GM12878 (cell line): ENCODE results near the gene MXD1.

Experiments
- CTCF ChIP-seq, 3 experiments: IDR thresholded peaks in 2 of 3; conservative IDR thresholded peaks in 1 of 3; 2 replicates each; pipeline ENCODE4 v1.5.1; 2011; ENCODE audit warnings: low read depth in 3 of 3, low read length in 3 of 3, mild to moderate bottlenecking in 3 of 3, control low read depth in 2 of 3, moderate library complexity in 2 of 3, inconsistent platforms in 1 of 3, mixed read lengths in 1 of 3; ENCODE audit not compliant: control insufficient read depth in 2 of 3, insufficient read depth in 1 of 3; ENCODE audit errors: extremely low read depth in 1 of 3
- PBX3 ChIP-seq: IDR thresholded peaks from 2 replicates; pipeline ENCODE4 v1.6.1; 2011; ENCODE audit warnings: mild to moderate bottlenecking, low read depth, low read length, moderate library complexity; ENCODE audit not compliant: insufficient replicate concordance
- POLR2A ChIP-seq: IDR thresholded peaks from 2 replicates; pipeline ENCODE4 v1.6.1; 2011; ENCODE audit warnings: low read depth, mild to moderate bottlenecking, low read length

DNA sequence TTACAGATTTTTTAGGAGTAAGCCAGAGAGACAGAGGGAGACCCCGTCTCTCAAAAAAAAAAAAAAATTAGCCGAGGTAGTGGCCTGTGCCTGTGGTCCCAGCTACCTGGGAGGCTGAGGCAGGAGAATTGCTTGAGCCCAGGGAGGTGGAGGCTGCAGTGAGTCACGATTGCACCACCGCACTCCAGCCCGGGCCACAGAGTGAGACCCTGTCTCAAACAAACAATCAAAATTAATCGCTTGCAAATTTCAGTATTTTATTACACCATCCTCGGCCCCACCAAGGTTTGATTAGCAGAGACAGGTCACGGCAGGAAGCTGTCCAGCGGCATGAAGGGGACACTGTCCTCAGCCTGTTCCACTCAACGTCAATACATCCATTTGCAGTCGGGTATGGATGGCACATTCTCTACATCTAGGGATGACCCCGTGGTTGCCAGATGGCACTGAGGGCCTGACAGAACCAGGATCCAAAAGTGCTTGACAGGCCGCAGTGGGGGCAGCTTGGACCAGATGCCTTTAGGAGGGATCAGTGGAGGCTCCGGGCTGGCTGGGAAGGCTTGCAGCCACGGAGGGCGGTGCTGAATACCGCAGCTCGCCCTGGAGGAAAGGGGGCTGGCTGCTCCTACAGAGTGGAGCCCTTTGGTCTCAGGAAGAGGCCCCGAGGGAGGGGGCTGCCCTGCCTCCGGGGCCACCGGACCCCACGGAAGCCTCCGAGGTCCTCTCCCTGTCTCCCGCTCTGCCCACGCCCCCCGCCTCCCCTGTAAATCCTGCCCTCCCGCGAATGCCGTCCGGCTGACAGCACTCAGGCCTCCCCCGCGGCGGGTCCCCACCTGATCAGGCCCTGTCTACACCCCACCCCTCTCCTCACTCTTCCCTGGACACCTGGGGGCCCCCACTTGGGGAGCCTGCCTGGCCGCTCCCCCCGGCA, 33.4 kb downstream of the MXD1 start:
- no peak for TF ChIP-seq CTCF (IDR thresholded peaks at IDR 0.05 in 2 of 3, conservative IDR thresholded peaks at IDR 0.05 in 1 of 3; ENCODE audit: control insufficient read depth in 2 of 3, extremely low read depth in 1 of 3, insufficient read depth in 1 of 3, low read depth in 3 of 3, low read length in 3 of 3)
- no peak for TF ChIP-seq POLR2A
- TF ChIP-seq PBX3: no peak
